Thymus (tissue), 11 donors: ENCODE data around the gene FOXA3. TPM values are rescaled to one million over a fixed set of nuclear protein-coding genes. Genes with fewer than 3 reads are reported as not detected.

ENCODE experiments used
- DNase-seq, 9 donors: peaks; one replicate each; pipeline ENCODE4 v3.0.0-alpha.2; 2013; ENCODE audit warnings: low spot score in 9 of 9, low read depth in 6 of 9, missing footprints in 1 of 9
- H3K27ac ChIP-seq, 2 donors: one replicate each; pipeline ENCODE4 v1.5.1; 2013; ENCODE audit warnings: control low read depth in 1 of 2, low read depth in 1 of 2, low read length in 1 of 2, mild to moderate bottlenecking in 1 of 2, moderate library complexity in 1 of 2
- H3K27me3 ChIP-seq, 2 donors: one replicate each; pipeline ENCODE4 v1.5.1; 2013; ENCODE audit warnings: low read length in 1 of 2; ENCODE audit not compliant: control insufficient read depth in 2 of 2, insufficient read depth in 1 of 2
- H3K36me3 ChIP-seq, 2 donors: one replicate each; pipeline ENCODE4 v1.5.1; 2013; ENCODE audit warnings: low read length in 1 of 2, mild to moderate bottlenecking in 1 of 2, moderate library complexity in 1 of 2; ENCODE audit not compliant: control insufficient read depth in 2 of 2, insufficient read depth in 2 of 2
- H3K4me1 ChIP-seq, 2 donors: one replicate each; pipeline ENCODE4 v1.5.1; 2013; ENCODE audit warnings: low read length in 2 of 2; ENCODE audit not compliant: control insufficient read depth in 2 of 2, insufficient read depth in 2 of 2
- H3K4me3 ChIP-seq, 2 donors: one replicate each; pipeline ENCODE4 v1.5.1; 2013; ENCODE audit warnings: low read length in 2 of 2, control low read depth in 1 of 2, mild to moderate bottlenecking in 1 of 2
- H3K9me3 ChIP-seq, 2 donors: one replicate each; pipeline ENCODE4 v1.5.1; 2013; ENCODE audit warnings: low read length in 1 of 2, mild to moderate bottlenecking in 1 of 2; ENCODE audit not compliant: control insufficient read depth in 2 of 2, insufficient read depth in 1 of 2
- WGBS: extraction: QIAGEN DNeasy Blood & Tissue Kit; methylation state at CpG from one replicate; pipeline ENCODE4 v1.1.7; 2013; 5-methylcytosine and 5-hydroxymethylcytosine counted together
- polyA plus RNA-seq: library from polyadenylated mRNA; stranded (reverse); fragments of 200-250 nt; gene quantifications from one replicate; pipeline ENCODE4 v1.2.3, GENCODE V29; 2013
- total RNA-seq: library from RNA; stranded (reverse); fragments of 120-200 nt; gene quantifications from one replicate; pipeline ENCODE4 v1.2.4, GENCODE V29; 2013
- donor health status: healthy.

The FOXA3 gene
- total and polyA plus RNA-seq, 2 donors, result 0.05 to 0.23 TPM

DNA sequence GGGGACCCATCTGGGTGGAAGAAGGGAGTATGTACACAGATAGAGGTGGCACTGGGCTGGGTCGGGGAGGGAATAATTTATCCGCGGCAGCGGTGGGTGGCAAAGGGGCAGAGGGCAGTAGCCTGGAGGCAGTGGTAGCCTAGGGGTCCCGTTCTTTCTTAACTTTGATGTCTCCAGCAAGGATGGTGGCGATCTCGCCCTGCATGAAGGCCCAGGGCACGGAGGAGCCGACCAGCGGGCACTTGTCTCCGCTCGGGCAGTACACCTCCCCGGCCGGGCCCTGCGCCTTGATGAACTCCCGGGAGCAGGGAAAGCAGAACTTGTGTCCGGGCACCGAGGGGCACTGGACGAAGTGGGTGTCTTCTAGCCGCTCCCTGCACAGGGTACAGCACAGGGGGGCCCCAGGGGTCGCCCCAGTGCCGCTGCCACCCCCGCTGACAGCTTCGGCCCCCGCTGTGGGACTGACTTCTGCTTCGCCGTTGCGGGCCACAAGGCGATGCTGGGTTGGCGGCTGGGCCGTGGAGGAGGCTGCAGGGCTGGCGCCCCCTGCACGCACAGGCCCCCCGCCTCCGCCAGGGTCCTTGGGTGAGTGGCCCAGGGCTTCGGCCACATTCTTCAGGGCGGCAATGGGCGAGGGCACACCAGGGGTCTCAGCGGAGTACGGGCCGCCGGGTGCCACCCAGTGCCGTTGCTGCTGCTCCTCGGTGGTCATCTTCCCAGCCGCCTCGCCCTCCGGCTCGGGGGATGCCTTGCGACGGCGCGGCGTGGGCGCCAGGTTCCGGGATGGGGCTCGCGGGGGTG, 20.0 kb downstream of the FOXA3 start:
- H3K4me1 ChIP-seq, result peaks cover 12 to 43% of the 10 kb centered on the region in 2 donors
- H3K27me3 ChIP-seq, result peaks cover 0 to 7% of the 10 kb centered on the region in 2 donors
- H3K27ac ChIP-seq, result no peak overlapping the region
- H3K4me3 ChIP-seq, result no peak overlapping the region
- H3K36me3 ChIP-seq, result peaks cover 0 to 9% of the 10 kb centered on the region in 2 donors
- H3K9me3 ChIP-seq, result no peaks in the 10 kb centered on the region
- DNase-seq, result no peak
- WGBS, result 96% methylated on average over 57 of the region's 57 CpGs

DNA sequence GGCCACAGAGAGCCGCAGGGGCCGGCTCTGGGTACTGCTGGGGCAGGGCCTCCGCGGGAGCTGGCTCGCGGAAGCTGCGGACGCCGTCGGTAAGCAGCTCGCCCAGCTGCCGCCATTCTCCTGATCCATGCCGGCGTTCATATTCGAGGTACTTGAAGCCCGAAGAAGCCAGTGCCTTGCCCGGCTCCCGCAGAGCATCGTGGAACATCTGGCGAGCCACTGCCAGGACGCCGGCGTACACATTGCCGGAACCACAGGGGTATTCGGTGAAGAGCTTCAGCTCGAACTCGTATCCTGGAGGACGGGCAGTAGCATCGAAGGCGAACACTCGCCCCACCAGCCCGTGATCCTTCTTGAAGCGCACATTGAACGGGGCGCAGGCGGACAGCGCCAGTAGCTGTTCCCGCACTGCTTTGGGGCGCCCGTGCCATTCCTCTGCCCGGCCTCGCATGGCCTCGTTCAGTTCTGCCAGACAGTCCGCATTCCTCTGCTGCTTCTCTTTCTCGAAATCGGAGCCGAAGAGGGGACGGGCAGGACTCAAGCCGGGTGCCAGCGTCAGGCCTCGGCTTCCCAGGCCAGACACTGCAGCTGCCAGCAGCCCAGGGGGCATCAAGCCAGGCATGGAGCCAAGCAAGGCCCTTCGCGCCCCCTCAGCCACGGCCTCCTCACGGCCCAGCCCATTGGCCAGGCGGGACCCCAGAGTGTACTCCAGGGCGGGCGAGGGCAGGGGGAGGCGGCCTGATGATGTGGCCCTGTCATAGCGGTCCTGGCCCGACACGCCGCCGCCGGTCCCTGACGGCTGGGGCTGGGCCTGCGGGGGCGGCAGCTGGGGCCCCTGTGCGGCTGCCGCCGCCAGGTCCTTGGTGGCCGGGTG, 20.8 kb downstream of the FOXA3 start:
- peaks cover 0 to 10% of the 10 kb centered on the region in 2 donors for H3K36me3 ChIP-seq
- peak overlapping the region; percentile 76 to 96 for H3K4me3 ChIP-seq
- no peak overlapping the region for H3K27ac ChIP-seq
- no peaks in the 10 kb centered on the region for H3K9me3 ChIP-seq
- DNase-seq, result peak in 1 of 9 donors; percentile 20
- peaks cover 12 to 43% of the 10 kb centered on the region in 2 donors for H3K4me1 ChIP-seq
- peaks cover 0 to 5% of the 10 kb centered on the region in 2 donors for H3K27me3 ChIP-seq
- 77% methylated on average over 72 of the region's 72 CpGs for WGBS

DNA sequence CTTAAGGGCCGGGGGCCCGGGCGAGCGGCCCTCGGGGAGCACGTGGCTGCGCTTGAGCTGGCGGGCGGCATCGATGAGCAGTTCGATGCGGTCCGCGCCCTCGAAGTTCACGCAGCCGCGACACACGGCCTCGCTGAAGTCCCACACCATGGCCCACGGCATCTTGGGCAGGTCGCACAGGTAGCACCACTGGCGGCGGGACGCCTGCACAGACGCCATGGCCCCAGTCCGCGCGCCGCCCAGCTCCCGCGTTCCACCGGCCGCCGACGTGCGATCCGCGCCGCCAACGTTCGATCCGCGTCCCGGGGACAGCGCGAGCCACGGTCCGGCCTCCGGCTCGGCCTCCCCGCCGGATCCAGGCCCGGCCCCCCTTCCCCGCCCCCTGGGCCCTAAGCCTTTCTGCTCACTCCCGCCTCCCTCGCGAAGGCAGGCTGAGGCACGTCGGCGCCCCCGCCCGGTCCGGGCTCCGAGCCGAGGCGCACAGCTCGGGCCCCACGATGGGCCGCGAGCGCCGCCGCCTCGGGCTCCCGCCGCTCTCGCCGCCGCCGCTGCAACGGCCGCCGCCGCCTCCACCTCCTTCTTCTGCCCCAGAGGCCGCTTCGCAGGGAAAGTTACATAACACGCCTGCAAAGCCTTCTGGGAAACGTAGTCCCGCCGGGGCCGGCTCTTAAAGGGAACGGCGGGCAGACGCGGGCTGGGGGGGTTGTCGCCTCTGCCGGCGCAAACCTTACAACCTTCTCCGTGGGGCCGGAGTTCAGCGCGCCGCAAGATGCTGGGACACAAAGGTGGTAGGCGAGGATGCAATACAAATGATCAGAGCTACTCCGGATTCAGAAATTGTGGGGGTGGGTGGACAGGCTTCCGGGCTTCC, 21.7 kb downstream of the FOXA3 start, which contains the start of gene IRF2BP1:
Gene IRF2BP1 (minus strand): TSS at position 586 of the 871 bp plus-strand sequence. CDS start 367 bp downstream, at position 219.
- H3K4me3 ChIP-seq, result peak within 1 kb of the TSS; percentile 76 to 96
- H3K4me1 ChIP-seq, result peaks cover 12 to 43% of the 10 kb centered on the region in 2 donors
- H3K27me3 ChIP-seq, result peaks cover 0 to 5% of the 10 kb centered on the region in 2 donors
- H3K36me3 ChIP-seq, result peaks cover 0 to 16% of the 10 kb centered on the region in 2 donors
- WGBS, result under 1% methylated on average over 107 of the region's 107 CpGs
- peak; percentile 83 to 98 (median 90) for DNase-seq
- H3K27ac ChIP-seq, result peak within 1 kb of the TSS; percentile 97 to 99
- H3K9me3 ChIP-seq, result no peaks in the 10 kb centered on the region

DNA sequence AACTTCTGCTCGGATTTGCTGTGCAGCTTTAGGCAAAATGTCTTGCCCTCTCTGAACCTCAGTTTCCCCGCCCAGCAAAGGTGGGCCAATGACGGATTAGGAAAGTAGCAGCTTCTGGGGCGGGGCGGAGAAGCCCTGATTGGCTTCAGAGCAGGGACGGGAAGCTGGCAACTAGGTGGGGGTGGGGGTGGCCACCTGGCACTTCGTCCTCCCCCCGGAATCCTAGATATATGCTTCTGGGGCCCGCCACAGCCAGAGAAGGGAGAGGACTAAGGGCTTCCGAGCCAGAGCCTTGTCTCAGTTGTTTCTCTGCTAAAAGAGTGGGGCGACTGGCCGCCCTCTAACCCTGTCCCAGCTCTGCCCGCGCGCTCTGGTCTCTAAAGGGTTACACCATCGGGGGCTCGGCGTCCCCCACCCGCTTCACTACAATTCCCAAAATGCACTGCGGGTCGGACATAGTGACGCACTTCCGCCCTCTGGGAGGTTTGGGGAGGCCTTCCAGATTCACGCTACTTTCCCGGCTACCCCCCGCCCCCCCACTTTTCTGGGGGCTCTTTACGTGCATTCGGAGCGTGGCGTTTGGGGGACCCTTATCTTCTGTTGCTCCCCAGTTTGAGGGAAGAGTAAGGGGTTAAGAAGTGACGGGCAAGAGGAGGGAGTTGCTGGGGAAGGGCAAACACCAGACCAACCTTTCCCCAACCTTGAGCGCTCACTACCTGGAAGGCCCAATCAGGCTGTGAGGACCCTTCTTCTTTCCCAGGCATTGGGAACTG, 22.5 kb downstream of the FOXA3 start:
- 3% methylated on average over 32 of the region's 32 CpGs for WGBS
- Histone ChIP-seq H3K27me3 (peaks cover 0 to 2% of the 10 kb centered on the region in 2 donors), H3K4me3 (peak overlapping the region; percentile 76 to 96), H3K9me3 (no peaks in the 10 kb centered on the region), H3K4me1 (peaks cover 12 to 43% of the 10 kb centered on the region in 2 donors), H3K27ac (peak overlapping the region; percentile 97 to 99), H3K36me3 (peaks cover 0 to 21% of the 10 kb centered on the region in 2 donors)
- peak; percentile 88 to 98 (median 93) for DNase-seq

DNA sequence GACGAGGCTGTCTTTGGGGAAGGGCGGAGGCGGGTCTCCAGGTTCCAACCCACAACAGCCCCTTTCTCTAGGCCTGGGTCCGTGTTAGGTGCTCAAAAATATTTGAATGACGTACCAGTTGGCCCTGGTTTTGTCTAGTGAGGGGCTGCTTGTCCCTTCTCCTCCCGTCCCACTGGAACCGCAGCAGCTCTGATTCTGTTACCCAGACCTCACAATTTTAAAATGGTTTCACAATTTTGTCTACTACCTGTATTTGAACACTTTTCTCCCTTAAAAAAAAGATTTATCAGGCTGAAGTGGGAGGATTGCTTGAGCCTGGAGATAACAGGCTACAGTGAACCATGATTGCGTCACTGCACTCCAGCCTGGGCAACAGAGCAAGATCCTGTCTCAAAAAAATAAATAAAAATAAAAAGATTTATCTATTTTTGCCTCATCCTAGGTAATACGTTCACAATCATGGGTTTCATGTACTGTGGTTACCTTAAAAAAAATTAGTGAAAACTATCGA, 23.1 kb downstream of the FOXA3 start:
- no peak for DNase-seq
- Histone ChIP-seq H3K4me1 (peaks cover 11 to 37% of the 10 kb centered on the region in 2 donors), H3K9me3 (no peaks in the 10 kb centered on the region), H3K27me3 (peaks cover 0 to 2% of the 10 kb centered on the region in 2 donors), H3K27ac (peak overlapping the region; percentile 97 to 99), H3K4me3 (peak overlapping the region; percentile 76 to 96), H3K36me3 (peaks cover 1 to 21% of the 10 kb centered on the region in 2 donors)
- 72% methylated on average over 10 of the region's 10 CpGs for WGBS

DNA sequence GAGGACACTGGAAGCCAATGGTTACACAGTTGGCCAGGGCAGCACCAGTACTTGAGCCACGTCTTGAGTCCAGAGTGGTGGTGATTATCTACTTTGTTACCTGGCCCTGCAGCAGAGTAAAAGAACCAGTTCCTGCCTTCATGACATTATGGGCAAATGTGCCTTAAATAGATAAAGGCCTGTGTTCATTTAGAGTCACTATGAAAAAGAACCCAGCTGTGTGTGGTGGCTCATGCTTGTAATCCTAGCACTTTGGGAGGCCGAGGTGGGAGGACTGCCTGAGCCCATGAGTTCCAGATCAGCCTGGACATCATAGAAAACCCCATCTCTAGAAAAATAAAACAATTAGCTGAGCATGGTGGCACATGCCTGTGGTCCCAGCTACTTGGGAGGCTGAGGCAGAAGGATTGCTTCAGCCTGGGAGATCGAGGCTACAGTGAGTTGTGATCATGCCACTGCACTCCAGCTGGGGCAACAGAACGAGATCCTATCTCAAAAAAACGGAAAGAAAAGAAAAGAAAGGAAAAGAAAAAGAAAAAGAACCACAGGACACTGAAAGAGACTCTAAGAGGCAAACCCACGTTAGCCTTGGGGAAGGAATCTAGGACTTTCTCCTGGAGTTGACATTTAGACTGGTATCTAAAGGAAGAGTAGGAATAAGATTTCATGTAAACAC, 25.2 kb downstream of the FOXA3 start:
- H3K4me1 ChIP-seq, result peaks cover 10 to 20% of the 10 kb centered on the region in 2 donors
- H3K4me3 ChIP-seq, result no peak overlapping the region
- peaks cover 3 to 20% of the 10 kb centered on the region in 2 donors for H3K36me3 ChIP-seq
- no peaks in the 10 kb centered on the region for H3K27me3 ChIP-seq
- H3K9me3 ChIP-seq, result no peaks in the 10 kb centered on the region
- no peak for DNase-seq
- no peak overlapping the region for H3K27ac ChIP-seq
- WGBS, result 81% methylated on average over 6 of the region's 6 CpGs

DNA sequence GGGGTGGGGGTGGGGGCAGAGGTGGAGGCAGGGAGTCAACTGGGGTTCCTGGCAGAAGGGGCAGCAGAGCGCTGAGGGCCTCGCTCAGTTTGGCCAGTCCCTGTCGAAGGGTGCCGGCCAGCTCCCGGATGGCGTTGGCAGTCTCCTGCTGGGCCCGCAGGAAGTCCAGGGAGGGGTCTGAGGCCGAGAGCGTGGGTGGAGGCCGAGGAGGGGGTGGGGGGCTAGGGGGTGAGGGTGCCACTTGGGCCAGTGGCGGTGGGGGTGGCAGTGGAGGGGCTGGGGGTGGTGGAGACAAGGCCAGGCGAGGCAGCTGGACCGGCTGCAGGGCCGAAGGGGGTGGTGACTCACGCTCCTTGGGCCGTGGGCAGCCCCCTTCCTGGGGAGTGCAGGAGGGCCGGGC, 26.8 kb downstream of the FOXA3 start:
- peaks cover 9 to 27% of the 10 kb centered on the region in 2 donors for H3K36me3 ChIP-seq
- 97% methylated on average over 17 of the region's 17 CpGs for WGBS

More for the DNA sequence above, 26.8 kb downstream of the FOXA3 start:
- Histone ChIP-seq H3K9me3 (no peaks in the 10 kb centered on the region), H3K4me3 (no peak overlapping the region), H3K27me3 (no peaks in the 10 kb centered on the region), H3K4me1 (peaks cover 0 to 12% of the 10 kb centered on the region in 2 donors), H3K27ac (no peak overlapping the region)
- no peak for DNase-seq
